ENCODE data around the gene KDM8.

GRCh38 chr16:27269300-27270150, 66.2 kb downstream of the KDM8 start:
- TF ChIP-seq, protein P1, sequence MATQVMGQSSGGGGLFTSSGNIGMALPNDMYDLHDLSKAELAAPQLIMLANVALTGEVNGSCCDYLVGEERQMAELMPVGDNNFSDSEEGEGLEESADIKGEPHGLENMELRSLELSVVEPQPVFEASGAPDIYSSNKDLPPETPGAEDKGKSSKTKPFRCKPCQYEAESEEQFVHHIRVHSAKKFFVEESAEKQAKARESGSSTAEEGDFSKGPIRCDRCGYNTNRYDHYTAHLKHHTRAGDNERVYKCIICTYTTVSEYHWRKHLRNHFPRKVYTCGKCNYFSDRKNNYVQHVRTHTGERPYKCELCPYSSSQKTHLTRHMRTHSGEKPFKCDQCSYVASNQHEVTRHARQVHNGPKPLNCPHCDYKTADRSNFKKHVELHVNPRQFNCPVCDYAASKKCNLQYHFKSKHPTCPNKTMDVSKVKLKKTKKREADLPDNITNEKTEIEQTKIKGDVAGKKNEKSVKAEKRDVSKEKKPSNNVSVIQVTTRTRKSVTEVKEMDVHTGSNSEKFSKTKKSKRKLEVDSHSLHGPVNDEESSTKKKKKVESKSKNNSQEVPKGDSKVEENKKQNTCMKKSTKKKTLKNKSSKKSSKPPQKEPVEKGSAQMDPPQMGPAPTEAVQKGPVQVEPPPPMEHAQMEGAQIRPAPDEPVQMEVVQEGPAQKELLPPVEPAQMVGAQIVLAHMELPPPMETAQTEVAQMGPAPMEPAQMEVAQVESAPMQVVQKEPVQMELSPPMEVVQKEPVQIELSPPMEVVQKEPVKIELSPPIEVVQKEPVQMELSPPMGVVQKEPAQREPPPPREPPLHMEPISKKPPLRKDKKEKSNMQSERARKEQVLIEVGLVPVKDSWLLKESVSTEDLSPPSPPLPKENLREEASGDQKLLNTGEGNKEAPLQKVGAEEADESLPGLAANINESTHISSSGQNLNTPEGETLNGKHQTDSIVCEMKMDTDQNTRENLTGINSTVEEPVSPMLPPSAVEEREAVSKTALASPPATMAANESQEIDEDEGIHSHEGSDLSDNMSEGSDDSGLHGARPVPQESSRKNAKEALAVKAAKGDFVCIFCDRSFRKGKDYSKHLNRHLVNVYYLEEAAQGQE (IDR thresholded peaks at IDR 0.05; ENCODE audit: insufficient read depth in 1 of 2, low read depth in 2 of 2, low read length in 2 of 2), result no peak
- TF ChIP-seq SIN3A (IDR thresholded peaks at IDR 0.05; ENCODE audit: borderline replicate concordance, insufficient read depth, low read length) (no peak), POLR2AphosphoS5 (IDR thresholded peaks at IDR 0.05; ENCODE audit: low read depth, low read length) (no peak), TAF1 (IDR thresholded peaks at IDR 0.05; ENCODE audit: borderline replicate concordance, insufficient read depth, low read length) (no peak), FOXP2 (optimal IDR thresholded peaks at IDR 0.05; ENCODE audit: borderline replicate concordance, extremely low read depth, extremely low read length, insufficient read depth) (no peak)
